GM18505 (cell line): ENCODE measurements around the gene CTSD.

Experiments
- ATAC-seq: cut with Tn5 transposase; IDR thresholded peaks from one replicate; pipeline ENCODE4 v1.9.1; 2021; ENCODE audit not compliant: unreplicated experiment
- POLR2A ChIP-seq: IDR thresholded peaks from 4 replicates; pipeline ENCODE4 v1.6.1; 2011; ENCODE audit warnings: borderline replicate concordance; ENCODE audit not compliant: insufficient read depth, insufficient read length; ENCODE audit errors: extremely low read depth

Gene CTSD

GRCh38 chr11:1757861-1758610, 5.7 kb downstream of the CTSD start:
- no peak for ATAC-seq
- TF ChIP-seq POLR2A = no peak

- TF ChIP-seq POLR2A = no peak
- ATAC-seq = no peak
Observed at GRCh38 chr11:1756791-1757771, 6.6 kb downstream of the CTSD start.

- no peak for TF ChIP-seq POLR2A
- ATAC-seq = no peak
Observed at GRCh38 chr11:1755692-1756561, 7.8 kb downstream of the CTSD start.

- ATAC-seq = no peak
- TF ChIP-seq POLR2A = no peak
Observed at GRCh38 chr11:1755344-1755691, 8.4 kb downstream of the CTSD start.

GRCh38 chr11:1754376-1755150, 9.2 kb downstream of the CTSD start:
- ATAC-seq = no peak
- TF ChIP-seq POLR2A = no peak

GRCh38 chr11:1753929-1754305, 9.8 kb downstream of the CTSD start:
- TF ChIP-seq POLR2A = no peak
- ATAC-seq = no peak

- ATAC-seq = no peak
- TF ChIP-seq POLR2A = no peak
Observed at GRCh38 chr11:1753229-1753928, 10.3 kb downstream of the CTSD start.

GRCh38 chr11:1752907-1753228, 10.9 kb downstream of the CTSD start:
- no peak for ATAC-seq
- TF ChIP-seq POLR2A = no peak

- no peak for ATAC-seq
- no peak for TF ChIP-seq POLR2A
Observed at GRCh38 chr11:1751999-1752906, 11.5 kb downstream of the CTSD start.

- ATAC-seq = no peak
- no peak for TF ChIP-seq POLR2A
Observed at GRCh38 chr11:1751531-1751921, 12.2 kb downstream of the CTSD start.

GRCh38 chr11:1750840-1751530, 12.7 kb downstream of the CTSD start:
- no peak for TF ChIP-seq POLR2A
- ATAC-seq = no peak
